T-cell (primary cell): Measurements from ENCODE around the gene PADI6. TPM values are rescaled to one million over a fixed set of nuclear protein-coding genes. Genes with fewer than 3 reads are reported as not detected.

Experiments used
- ATAC-seq, 4 experiments: fragments of 200-7000 bp in 3 of 4; fragments of 150-1000 bp in 1 of 4; cut with Tn5 transposase; replicated peaks in 1 of 4; 1 replicate in 3 of 4; 2 replicates in 1 of 4; pipeline ENCODE4 v1.10.0; 2021; ENCODE audit warnings: moderate library complexity in 3 of 4, mild to moderate bottlenecking in 2 of 4, moderate number of reproducible peaks in 1 of 4
- CTCF ChIA-PET, 2 donors: fragments of 300-600 bp; sonication (Branson Sonifier 250); formaldehyde crosslinking; loops; one replicate each; lab custom pipeline; 2022; ENCODE audit warnings: antibody characterized with exemption in 2 of 2; lab: Charles Lee
- POLR2A ChIA-PET, 2 donors: fragments of 300-600 bp; sonication (Branson Sonifier 250); formaldehyde crosslinking; loops; one replicate each; lab custom pipeline; 2022; ENCODE audit warnings: antibody characterized with exemption in 2 of 2; lab: Charles Lee
- DNase-seq, 35 experiments: peaks; one replicate each; pipeline versions ENCODE4 v3.0.0 to v3.0.0-alpha.2; 2013 to 2023
- H3K27ac ChIP-seq: one replicate; pipeline ENCODE4 v1.5.1; 2013; ENCODE audit warnings: low read length
- H3K27me3 ChIP-seq, 2 experiments: replicated peaks in 1 of 2; 1 replicate in 1 of 2; 2 replicates in 1 of 2; pipeline versions ENCODE4 v1.6.1 to v1.7.0; 2013; ENCODE audit warnings: low read length in 1 of 2, mixed read lengths in 1 of 2; ENCODE audit not compliant: control insufficient read depth in 2 of 2, insufficient read depth in 2 of 2; ENCODE audit errors: extremely low read depth in 1 of 2
- H3K36me3 ChIP-seq, 2 donors: 1 replicate in 1 of 2; 2 replicates in 1 of 2; pipeline versions ENCODE4 v1.6.1 to v1.7.0; 2013; ENCODE audit warnings: low read length in 1 of 2; ENCODE audit not compliant: control insufficient read depth in 2 of 2, insufficient read depth in 1 of 2; ENCODE audit errors: extremely low read depth in 1 of 2
- H3K4me1 ChIP-seq, 2 experiments: 1 replicate in 1 of 2; 2 replicates in 1 of 2; pipeline versions ENCODE4 v1.6.1 to v1.7.0; 2013; ENCODE audit warnings: low read length in 2 of 2, mixed read lengths in 1 of 2; ENCODE audit not compliant: insufficient read depth in 2 of 2, control insufficient read depth in 1 of 2; ENCODE audit errors: extremely low read depth in 1 of 2
- H3K4me3 ChIP-seq, 2 donors: 1 replicate in 1 of 2; 2 replicates in 1 of 2; pipeline versions ENCODE4 v1.5.1 to v1.7.0; 2013; ENCODE audit warnings: mild to moderate bottlenecking in 2 of 2, low read length in 1 of 2, moderate library complexity in 1 of 2; ENCODE audit not compliant: control insufficient read depth in 1 of 2; ENCODE audit errors: extremely low read depth in 1 of 2
- H3K9me3 ChIP-seq: 2 replicates; pipeline ENCODE4 v1.7.0; 2013
- H3K27ac Mint-ChIP-seq, 2 donors: one replicate each; pipeline ENCODE4 v1.8.0; 2020 to 2021; ENCODE audit warnings: mild to moderate bottlenecking in 2 of 2, mixed read lengths in 2 of 2
- H3K27me3 Mint-ChIP-seq, 2 donors: one replicate each; pipeline ENCODE4 v1.8.0; 2021 to 2022; ENCODE audit warnings: mixed read lengths in 2 of 2
- H3K36me3 Mint-ChIP-seq: one replicate; pipeline ENCODE4 v1.8.0; 2021; ENCODE audit warnings: mixed read lengths
- H3K4me1 Mint-ChIP-seq, 3 donors: one replicate each; pipeline ENCODE4 v1.8.0; 2020 to 2022; ENCODE audit warnings: mixed read lengths in 3 of 3, mild to moderate bottlenecking in 1 of 3
- H3K4me3 Mint-ChIP-seq, 3 donors: one replicate each; pipeline ENCODE4 v1.8.0; 2020 to 2022; ENCODE audit warnings: mild to moderate bottlenecking in 3 of 3, mixed read lengths in 3 of 3, moderate library complexity in 3 of 3
- H3K9me3 Mint-ChIP-seq, 3 donors: one replicate each; pipeline ENCODE4 v1.8.0; 2020 to 2022; ENCODE audit warnings: mixed read lengths in 3 of 3
- WGBS: methylation state at CpG from one replicate; pipeline ENCODE4 v1.1.5; 2013; ENCODE audit warnings: missing lambda C conversion rate; ENCODE audit not compliant: insufficient coverage; 5-methylcytosine and 5-hydroxymethylcytosine counted together
- total RNA-seq, 35 experiments: library from RNA in 6 of 35; stranded (reverse) in 6 of 35; fragments of 120-200 nt in 1 of 35; gene quantifications; one replicate each; pipeline versions ENCODE4 v1.2.1 to v1.2.4 and lab custom pipeline; 2013 to 2026

Gene PADI6
- total RNA-seq, 5 donors from 2014 or later (not counting 1 experiment from before 2014, with no cell fraction given), result not detected

DNA sequence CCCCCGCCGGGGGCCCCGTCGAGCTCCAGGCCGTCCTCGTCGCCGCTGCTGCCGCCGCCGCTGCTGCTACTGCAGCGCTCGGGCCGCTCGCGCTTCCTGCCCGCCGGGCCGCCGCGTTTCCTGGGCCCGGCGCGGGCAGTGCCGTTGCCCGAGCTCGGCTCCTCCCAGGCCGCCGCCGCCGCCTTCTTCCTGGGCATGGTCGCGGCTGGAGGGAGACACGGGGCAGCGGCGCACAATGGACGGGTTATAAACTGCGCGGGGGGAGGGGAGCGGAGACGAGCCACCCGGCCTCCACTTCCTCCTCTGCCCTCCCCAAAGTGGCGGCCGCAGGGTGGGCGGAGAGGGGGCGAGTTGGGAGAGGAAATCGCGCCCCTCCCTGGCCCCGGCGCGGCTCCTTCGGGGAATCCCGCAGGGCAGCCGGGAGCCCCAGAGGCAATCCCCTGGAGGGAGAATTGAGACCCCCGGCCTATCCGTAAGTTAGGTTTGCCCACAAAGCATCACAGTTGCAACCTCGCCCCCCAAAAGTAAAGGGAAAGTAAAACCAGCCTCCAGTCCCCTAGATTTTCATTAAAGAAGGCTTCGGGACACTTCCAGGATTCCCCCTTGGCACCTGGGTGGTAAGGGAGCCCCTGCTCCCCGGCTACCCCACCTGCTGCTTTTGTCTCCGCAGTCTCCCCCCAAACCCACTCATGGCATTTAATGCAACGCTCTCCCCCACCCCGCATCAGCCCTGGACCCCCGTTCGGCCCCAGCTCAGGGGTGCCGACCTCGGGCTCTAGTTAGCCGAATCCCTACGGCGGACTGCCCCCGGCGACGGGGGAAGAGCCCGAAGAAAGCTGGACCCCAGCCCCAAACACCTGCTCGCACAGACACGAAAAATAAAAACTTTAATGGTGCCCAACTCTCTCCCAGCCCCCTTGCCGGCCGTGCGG lies 66.6 kb downstream of the PADI6 start:
- H3K36me3 Mint-ChIP-seq, result peaks cover 3% of the 10 kb centered on the region
- ATAC-seq (peak; percentile 25 to 59 (median 37)), DNase-seq (peak in 34 of 35 experiments; percentile 14 to 71 (median 40))
- WGBS, result under 1% methylated on average over 47 of the region's 78 CpGs
- H3K4me3 Mint-ChIP-seq, result peak overlapping the region; percentile 90 to 97 (median 96)
- peak overlapping the region; percentile 66 for H3K27ac ChIP-seq
- peak overlapping the region; percentile 90 to 97 for H3K4me3 ChIP-seq
- peaks cover 15 to 41% of the 10 kb centered on the region in 2 experiments for H3K4me1 ChIP-seq
- H3K9me3 Mint-ChIP-seq, result no peaks in the 10 kb centered on the region
- peaks cover 46 to 53% (median 51%) of the 10 kb centered on the region in 3 donors for H3K4me1 Mint-ChIP-seq
- H3K36me3 ChIP-seq, result peaks cover 2 to 6% of the 10 kb centered on the region in 2 donors
- H3K27me3 Mint-ChIP-seq, result no peaks in the 10 kb centered on the region
- peak overlapping the region; percentile 88 to 95 for H3K27ac Mint-ChIP-seq
- CTCF ChIA-PET, result no interaction called here
- H3K27me3 ChIP-seq, result peaks cover 0 to 5% of the 10 kb centered on the region in 2 experiments
- H3K9me3 ChIP-seq, result no peaks in the 10 kb centered on the region
- POLR2A ChIA-PET, result no interaction called here

- DNase-seq (peak; percentile 50 to 87 (median 67)), ATAC-seq (peak; percentile 76 to 85 (median 80))
- under 1% methylated on average over 56 of the region's 75 CpGs for WGBS
- H3K27me3 Mint-ChIP-seq, result no peaks in the 10 kb centered on the region
- Histone ChIP-seq H3K27me3 (peaks cover 0 to 10% of the 10 kb centered on the region in 2 experiments), H3K4me3 (peak within 1 kb of the TSS; percentile 90 to 97), H3K27ac (peak within 1 kb of the TSS; percentile 66), H3K4me1 (peaks cover 14 to 33% of the 10 kb centered on the region in 2 experiments), H3K36me3 (peaks cover 0 to under 1% of the 10 kb centered on the region in 2 donors), H3K9me3 (no peaks in the 10 kb centered on the region)
- ChIA-PET POLR2A (interaction anchor here in 1 of 2 donors (0.6 to 0.7 kb wide), 2 partner anchors 10 to 13 kb away, joined by 3 to 4 read pairs; no protein-coding TSS in a partner anchor), CTCF (no interaction called here)
- H3K27ac Mint-ChIP-seq, result peak within 1 kb of the TSS; percentile 88 to 95
- H3K36me3 Mint-ChIP-seq, result peaks cover 2% of the 10 kb centered on the region
- H3K4me1 Mint-ChIP-seq, result peaks cover 40 to 44% (median 42%) of the 10 kb centered on the region in 3 donors
- H3K4me3 Mint-ChIP-seq, result peak within 1 kb of the TSS; percentile 90 to 97 (median 96)
- H3K9me3 Mint-ChIP-seq, result no peaks in the 10 kb centered on the region
Measured at GRCh38 chr1:17439250-17440073, 67.5 kb downstream of the PADI6 start, which contains the start of gene RCC2. RCC2 (minus strand) TSS chr1:17439677; CDS start chr1:17438514, 1,163 bp downstream.

DNA sequence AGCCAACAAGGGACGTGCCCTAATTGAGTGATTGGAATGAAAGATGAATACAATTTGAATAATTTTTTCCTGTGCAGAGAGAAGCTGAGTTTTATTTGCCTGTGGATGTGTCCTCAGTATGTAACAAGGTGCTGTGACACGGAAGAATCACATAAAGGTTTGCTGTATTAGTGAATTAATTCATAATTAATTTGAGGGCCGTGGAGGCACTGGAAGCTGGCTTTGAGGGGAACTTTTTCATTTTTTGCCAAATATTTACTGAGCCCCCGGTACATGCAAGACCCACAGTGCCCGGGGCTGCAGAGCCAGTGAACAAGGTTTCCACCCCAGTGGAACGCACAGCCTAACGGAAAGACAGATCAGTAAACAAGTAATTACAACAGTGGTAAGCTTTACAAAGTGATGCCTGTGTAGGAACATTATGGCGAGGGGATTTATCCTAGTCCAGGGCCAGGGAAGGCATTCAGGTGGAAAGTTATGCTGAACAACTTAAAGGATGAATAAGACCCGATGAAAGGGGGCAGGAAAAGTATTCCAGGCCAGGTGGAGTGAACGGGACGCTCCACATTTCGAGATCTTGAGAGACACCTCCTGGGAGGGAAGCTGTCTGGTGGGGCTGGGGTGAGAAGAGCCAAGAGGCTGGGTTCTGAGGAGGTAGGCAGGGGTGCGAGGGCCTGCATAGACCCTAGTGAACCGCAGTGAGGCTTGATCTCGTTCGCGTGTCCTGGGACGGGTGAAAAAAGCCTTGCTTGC lies 68.3 kb downstream of the PADI6 start:
- Histone ChIP-seq H3K36me3 (no peaks in the 10 kb centered on the region), H3K9me3 (no peaks in the 10 kb centered on the region), H3K27me3 (peaks cover 0 to 11% of the 10 kb centered on the region in 2 experiments), H3K27ac (peak overlapping the region; percentile 24), H3K4me3 (peak overlapping the region; percentile 41 to 55), H3K4me1 (peaks cover 14 to 27% of the 10 kb centered on the region in 2 experiments)
- ChIA-PET CTCF (no interaction called here), POLR2A (interaction anchor here in 1 of 2 donors (0.6 to 0.7 kb wide), 2 partner anchors 11 to 12 kb away, joined by 3 to 4 read pairs; no protein-coding TSS in a partner anchor)
- DNase-seq (no peak), ATAC-seq (no peak)
- WGBS, result 69% methylated on average over 10 of the region's 18 CpGs
- peak overlapping the region; percentile 75 to 80 for H3K27ac Mint-ChIP-seq
- H3K4me3 Mint-ChIP-seq, result peak overlapping the region; percentile 76 to 97 (median 78)
- no peaks in the 10 kb centered on the region for H3K27me3 Mint-ChIP-seq
- H3K36me3 Mint-ChIP-seq, result no peaks in the 10 kb centered on the region
- H3K4me1 Mint-ChIP-seq, result peaks cover 33 to 36% (median 34%) of the 10 kb centered on the region in 3 donors
- no peaks in the 10 kb centered on the region for H3K9me3 Mint-ChIP-seq

- no peaks in the 10 kb centered on the region for H3K36me3 ChIP-seq
- DNase-seq (no peak), ATAC-seq (no peak)
- Mint-ChIP-seq H3K36me3 (no peaks in the 10 kb centered on the region), H3K4me1 (peaks cover 27 to 32% (median 28%) of the 10 kb centered on the region in 3 donors), H3K27me3 (no peaks in the 10 kb centered on the region), H3K4me3 (peak overlapping the region; percentile 50 to 76 (median 52)), H3K9me3 (no peaks in the 10 kb centered on the region), H3K27ac (peak overlapping the region in 1 of 2 donors; percentile 44)
- peaks cover 14 to 24% of the 10 kb centered on the region in 2 experiments for H3K4me1 ChIP-seq
- 80% methylated on average over 2 of the region's 6 CpGs for WGBS
- H3K27me3 ChIP-seq, result peaks cover 0 to 13% of the 10 kb centered on the region in 2 experiments
- no peaks in the 10 kb centered on the region for H3K9me3 ChIP-seq
- H3K27ac ChIP-seq, result no peak overlapping the region
- H3K4me3 ChIP-seq, result no peak overlapping the region
- POLR2A ChIA-PET, result no interaction called here
- CTCF ChIA-PET, result no interaction called here
Measured at GRCh38 chr1:17440827-17441168, 68.8 kb downstream of the PADI6 start.

- ChIA-PET POLR2A (no interaction called here), CTCF (no interaction called here)
- peaks cover 0 to 13% of the 10 kb centered on the region in 2 experiments for H3K27me3 ChIP-seq
- H3K27me3 Mint-ChIP-seq, result no peaks in the 10 kb centered on the region
- peaks cover 21 to 25% (median 23%) of the 10 kb centered on the region in 3 donors for H3K4me1 Mint-ChIP-seq
- peaks cover 13 to 20% of the 10 kb centered on the region in 2 experiments for H3K4me1 ChIP-seq
- ATAC-seq (no peak), DNase-seq (no peak)
- H3K9me3 ChIP-seq, result no peaks in the 10 kb centered on the region
- no peaks in the 10 kb centered on the region for H3K9me3 Mint-ChIP-seq
- H3K36me3 Mint-ChIP-seq, result no peaks in the 10 kb centered on the region
- no peak overlapping the region for H3K4me3 Mint-ChIP-seq
- H3K4me3 ChIP-seq, result no peak overlapping the region
- H3K36me3 ChIP-seq, result no peaks in the 10 kb centered on the region
- no peak overlapping the region for H3K27ac ChIP-seq
- WGBS, result 82% methylated on average over 3 of the region's 10 CpGs
- no peak overlapping the region for H3K27ac Mint-ChIP-seq
Measured at GRCh38 chr1:17441265-17441992, 69.4 kb downstream of the PADI6 start.
